Epithelial cell of proximal tubule (primary cell): ENCODE results near the gene TINCR. TPM values are rescaled to one million over a fixed set of nuclear protein-coding genes. Genes with fewer than 3 reads are reported as not detected.

ENCODE experiments used
- DNase-seq: peaks from one replicate; pipeline ENCODE4 v3.0.0-alpha.2; 2011; ENCODE audit warnings: low read depth
- H3K4me3 ChIP-seq: 2 replicates; pipeline ENCODE4 v1.5.1; 2011; ENCODE audit warnings: low read depth, mild to moderate bottlenecking, low read length
- CTCF ChIP-seq: conservative IDR thresholded peaks from 2 replicates; pipeline ENCODE4 v1.5.1; 2012; ENCODE audit warnings: low read depth, mild to moderate bottlenecking, low read length
- total RNA-seq: library from RNA; depleted of rRNA; stranded (reverse); fragments of >200 nt; gene quantifications from 2 replicates; pipeline ENCODE4 v1.2.3, GENCODE V29; 2015

The TINCR gene
- total RNA-seq, 1 donor from 2014 or later: not detected

DNA sequence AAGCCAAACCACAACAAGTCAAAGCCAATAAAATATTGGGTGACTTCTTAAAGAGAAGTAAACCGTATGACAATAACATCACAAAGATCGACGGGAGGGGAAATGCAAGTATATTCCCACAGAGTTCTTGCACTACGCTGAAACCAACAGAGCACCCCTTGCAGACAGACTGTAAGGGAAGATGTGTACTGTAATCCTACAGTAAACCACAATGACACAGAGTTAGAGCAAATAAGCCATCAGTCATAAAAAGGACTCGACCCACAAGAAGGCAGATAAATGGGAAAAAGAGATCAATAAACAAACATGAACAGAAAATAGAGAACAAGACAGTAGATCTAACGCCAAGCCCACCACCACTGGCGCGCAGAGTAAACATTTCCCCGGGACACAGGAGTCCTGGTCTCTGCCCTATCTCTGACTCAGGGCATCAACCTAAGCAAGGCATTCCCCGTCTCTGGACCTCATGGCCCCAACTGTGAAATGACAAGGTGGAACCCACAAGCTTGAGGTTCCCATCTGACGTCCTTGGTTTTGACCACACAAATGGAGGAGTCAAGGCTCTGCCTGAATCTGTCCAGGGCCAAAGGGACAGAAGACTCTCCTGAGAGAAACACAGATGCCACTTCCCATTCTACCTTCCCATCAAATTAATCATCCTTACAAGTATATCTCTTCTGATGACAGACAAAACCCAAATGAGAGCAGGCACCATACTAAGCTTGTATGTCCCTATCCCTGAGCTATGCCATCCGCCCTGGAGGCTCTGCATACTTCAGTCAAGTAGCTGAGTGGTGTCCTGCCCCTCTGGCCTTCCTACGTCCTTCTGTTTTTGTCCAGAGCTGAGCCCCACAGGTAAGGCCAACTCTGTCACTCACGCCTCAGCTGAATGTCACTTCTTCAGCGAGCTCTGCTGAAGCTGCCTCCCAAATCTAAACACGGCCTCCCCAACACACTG is 39.8 kb upstream of the TINCR start:
- DNase-seq: no peak
- no peak overlapping the region for H3K4me3 ChIP-seq
- TF ChIP-seq CTCF: no peak

DNA sequence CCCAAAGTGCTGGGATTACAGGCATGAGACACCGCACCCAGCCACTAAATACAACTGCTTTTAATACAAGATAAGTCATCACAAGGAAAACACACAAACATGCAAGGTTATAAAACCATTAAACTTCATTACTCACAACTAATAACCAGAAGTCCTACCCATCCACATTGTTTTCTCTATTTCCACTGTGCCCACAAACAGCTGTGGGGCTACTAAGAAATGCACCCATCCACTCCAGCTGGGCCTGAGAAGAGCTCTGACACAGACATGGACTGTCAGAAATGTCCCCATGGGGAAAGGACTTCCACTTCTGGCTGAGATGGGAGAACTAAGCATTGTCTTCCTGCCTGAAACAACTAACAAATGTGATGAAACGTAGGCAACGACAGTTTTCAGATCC is 37.6 kb upstream of the TINCR start:
- no peak for TF ChIP-seq CTCF
- H3K4me3 ChIP-seq: no peak overlapping the region
- no peak for DNase-seq

DNA sequence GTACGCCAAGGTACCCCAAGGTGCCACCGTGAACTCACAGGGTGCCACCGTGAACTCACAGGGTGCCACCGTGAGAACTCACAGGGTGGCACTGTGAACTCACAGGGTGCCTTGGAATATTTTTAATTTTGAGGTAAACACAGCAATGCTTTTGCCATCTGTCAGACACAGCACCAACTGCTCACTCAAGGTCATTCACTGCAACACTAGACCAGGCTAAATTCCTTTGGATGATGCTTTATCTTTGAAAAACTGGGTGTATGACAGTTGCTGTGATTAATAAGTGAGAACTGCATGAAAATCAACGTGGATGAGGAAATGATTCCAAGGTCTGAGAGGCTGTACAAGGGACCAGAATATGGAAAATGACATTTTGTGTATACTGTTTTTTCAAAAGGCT is 35.9 kb upstream of the TINCR start:
- no peak overlapping the region for H3K4me3 ChIP-seq
- DNase-seq: no peak
- TF ChIP-seq CTCF: no peak

GRCh38 chr19:5600797-5601196 is 33.0 kb upstream of the TINCR start:
- DNase-seq: no peak
- no peak for TF ChIP-seq CTCF

DNA sequence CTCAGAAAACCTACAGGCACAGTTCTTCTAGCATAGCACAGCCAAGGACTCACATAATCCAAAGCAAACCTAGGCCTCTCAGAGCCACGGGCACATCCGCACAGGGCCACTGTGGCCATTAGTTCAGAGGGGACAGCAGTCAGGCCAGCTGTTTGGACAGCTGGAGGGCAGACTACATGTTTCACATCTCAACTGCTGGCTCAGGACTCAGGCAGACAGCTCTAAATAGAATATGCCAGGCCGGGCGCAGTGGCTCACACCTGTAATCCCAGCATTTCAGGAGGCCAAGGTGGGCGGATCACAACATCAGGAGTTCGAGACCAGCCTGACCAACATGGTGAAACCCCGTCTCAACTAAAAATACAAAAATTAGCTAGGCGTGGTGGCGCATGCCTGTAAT is 28.0 kb upstream of the TINCR start:
- H3K4me3 ChIP-seq: no peak overlapping the region
- no peak for DNase-seq
- TF ChIP-seq CTCF: no peak

More at GRCh38 chr19:5600797-5601196, 33.0 kb upstream of the TINCR start:
- H3K4me3 ChIP-seq: no peak overlapping the region

DNA sequence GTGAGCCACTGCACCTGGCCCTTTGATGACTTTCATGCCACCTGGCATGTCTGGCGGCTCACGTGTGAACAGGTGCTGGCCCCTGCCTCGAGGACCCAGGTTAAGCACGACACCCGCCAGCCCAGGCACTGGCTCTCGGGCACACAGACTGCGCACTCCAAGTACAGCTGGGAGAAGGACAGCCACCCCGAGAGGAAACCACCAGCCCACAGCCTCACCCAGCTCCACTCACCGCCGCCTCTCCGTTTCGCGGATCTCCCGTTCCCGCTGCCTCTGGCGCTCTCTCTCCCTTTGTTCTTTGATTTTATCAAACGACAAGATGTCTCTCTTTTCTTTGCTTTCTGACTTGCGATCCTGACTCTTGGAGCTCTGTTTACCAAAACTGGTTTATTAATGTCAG is 27.4 kb upstream of the TINCR start:
- H3K4me3 ChIP-seq: no peak overlapping the region
- TF ChIP-seq CTCF: no peak
- no peak for DNase-seq

DNA sequence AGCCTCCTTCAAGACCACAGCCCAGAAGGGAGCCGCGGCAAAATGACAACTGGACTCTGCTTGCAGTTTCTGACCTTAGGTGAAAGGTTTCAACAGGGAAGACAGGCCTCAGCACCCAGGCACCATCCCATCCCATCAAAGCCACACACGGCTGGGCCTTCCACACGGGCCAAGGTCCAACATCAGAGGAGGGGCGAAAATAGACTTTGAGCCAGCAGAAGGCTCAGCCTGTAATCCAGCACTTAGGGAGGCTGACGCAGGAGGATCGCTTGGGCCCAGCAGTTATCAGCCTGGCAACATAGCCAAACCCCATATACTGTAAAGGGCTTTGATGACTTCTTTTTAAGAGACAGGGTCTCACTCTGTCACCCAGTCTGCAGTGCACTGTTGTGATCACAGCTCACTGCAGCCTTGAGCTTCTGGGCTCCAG is 26.8 kb upstream of the TINCR start:
- no peak for TF ChIP-seq CTCF

More for the DNA sequence above, 26.8 kb upstream of the TINCR start:
- DNase-seq: no peak
- no peak overlapping the region for H3K4me3 ChIP-seq
